H9 (cell line): Measurements from ENCODE around the gene TUG1. TPM values are rescaled to one million over a fixed set of nuclear protein-coding genes. Genes with fewer than 3 reads are reported as not detected.
A peak's percentile ranks its signal among the peaks of the same experiment; 100 is the strongest.

ENCODE experiments used
- DNase-seq: peaks from one replicate; pipeline ENCODE4 v3.0.0-alpha.2; 2017
- H2AFZ ChIP-seq: one replicate; pipeline ENCODE4 v1.6.1; 2013; ENCODE audit warnings: mild to moderate bottlenecking, low read length, control low read depth, moderate library complexity
- H2AK5ac ChIP-seq: 2 replicates; pipeline ENCODE4 v1.6.1; 2013; ENCODE audit warnings: low read length, control low read depth, mixed read lengths; ENCODE audit not compliant: insufficient read length
- H2BK120ac ChIP-seq: one replicate; pipeline ENCODE4 v1.6.1; 2013; ENCODE audit warnings: low read depth, mild to moderate bottlenecking, low read length, control low read depth, inconsistent platforms; ENCODE audit not compliant: poor library complexity, severe bottlenecking
- H2BK12ac ChIP-seq: 2 replicates; pipeline ENCODE4 v1.6.1; 2013; ENCODE audit warnings: low read length, control low read depth, mixed read lengths, low read depth; ENCODE audit not compliant: insufficient read length
- H2BK15ac ChIP-seq: 2 replicates; pipeline ENCODE4 v1.6.1; 2013; ENCODE audit warnings: low read depth, low read length, control low read depth
- H2BK20ac ChIP-seq: one replicate; pipeline ENCODE4 v1.6.1; 2013; ENCODE audit warnings: low read depth, mild to moderate bottlenecking, low read length, control low read depth, inconsistent platforms; ENCODE audit not compliant: poor library complexity, severe bottlenecking
- H2BK5ac ChIP-seq: 2 replicates; pipeline ENCODE4 v1.6.1; 2013; ENCODE audit warnings: low read length, control low read depth, mixed read lengths; ENCODE audit not compliant: insufficient read length
- H3K14ac ChIP-seq: 2 replicates; pipeline ENCODE4 v1.6.1; 2013; ENCODE audit warnings: low read length, control low read depth; ENCODE audit not compliant: insufficient read depth
- H3K18ac ChIP-seq: 2 replicates; pipeline ENCODE4 v1.6.1; 2013; ENCODE audit warnings: low read depth, mild to moderate bottlenecking, mixed read lengths, low read length, control low read depth; ENCODE audit not compliant: insufficient read length
- H3K23ac ChIP-seq: 2 replicates; pipeline ENCODE4 v1.6.1; 2013; ENCODE audit warnings: low read length, control low read depth, mixed read lengths, low read depth; ENCODE audit not compliant: insufficient read length
- H3K23me2 ChIP-seq: 2 replicates; pipeline ENCODE4 v1.6.1; 2013; ENCODE audit warnings: low read depth, mild to moderate bottlenecking, mixed read lengths, low read length, control low read depth; ENCODE audit not compliant: insufficient read length, poor library complexity, severe bottlenecking
- H3K27ac ChIP-seq: 2 replicates; pipeline ENCODE4 v1.5.1; 2013; ENCODE audit warnings: low read length, control low read depth, mixed read lengths, low read depth; ENCODE audit not compliant: insufficient read length
- H3K27me3 ChIP-seq: 2 replicates; pipeline ENCODE4 v1.6.1; 2013; ENCODE audit warnings: low read length, control low read depth, inconsistent platforms; ENCODE audit not compliant: insufficient read depth
- H3K4ac ChIP-seq: 2 replicates; pipeline ENCODE4 v1.6.1; 2013; ENCODE audit warnings: low read depth, mild to moderate bottlenecking, control low read depth, inconsistent platforms, low read length, moderate library complexity
- H3K4me1 ChIP-seq: 2 replicates; pipeline ENCODE4 v1.6.1; 2013; ENCODE audit warnings: low read length, control low read depth, inconsistent platforms; ENCODE audit not compliant: insufficient read depth
- H3K4me2 ChIP-seq: 2 replicates; pipeline ENCODE4 v1.6.1; 2013; ENCODE audit warnings: low read length, control low read depth, mixed read lengths; ENCODE audit not compliant: insufficient read length, insufficient read depth
- H3K56ac ChIP-seq: 2 replicates; pipeline ENCODE4 v1.6.1; 2013; ENCODE audit warnings: low read depth, mild to moderate bottlenecking, mixed read lengths, low read length, control low read depth; ENCODE audit not compliant: insufficient read length
- H3K79me1 ChIP-seq: 2 replicates; pipeline ENCODE4 v1.6.1; 2013; ENCODE audit warnings: low read depth, mild to moderate bottlenecking, moderate library complexity, low read length, control low read depth, inconsistent platforms; ENCODE audit not compliant: insufficient read depth, poor library complexity, severe bottlenecking
- H3K79me2 ChIP-seq: 2 replicates; pipeline ENCODE4 v1.6.1; 2013; ENCODE audit warnings: low read length, control low read depth, inconsistent platforms; ENCODE audit not compliant: insufficient read depth
- H3K9ac ChIP-seq: 2 replicates; pipeline ENCODE4 v1.6.1; 2013; ENCODE audit warnings: low read length, control low read depth, mixed read lengths; ENCODE audit not compliant: insufficient read length; ENCODE audit errors: extremely low read depth
- H3K9me3 ChIP-seq: one replicate; pipeline ENCODE4 v1.6.1; 2013; ENCODE audit warnings: low read depth, low read length, inconsistent platforms; ENCODE audit not compliant: control insufficient read depth
- H3T11ph ChIP-seq: one replicate; pipeline ENCODE4 v1.6.1; 2013; ENCODE audit warnings: mild to moderate bottlenecking, low read length, control low read depth, inconsistent platforms
- H4K20me1 ChIP-seq: one replicate; pipeline ENCODE4 v1.6.1; 2013; ENCODE audit not compliant: control insufficient read depth, insufficient read length, insufficient read depth
- H4K5ac ChIP-seq: 2 replicates; pipeline ENCODE4 v1.6.1; 2013; ENCODE audit warnings: low read depth, mild to moderate bottlenecking, mixed read lengths, low read length, control low read depth; ENCODE audit not compliant: insufficient read length
- H4K8ac ChIP-seq: replicated peaks from 2 replicates; pipeline ENCODE4 v1.6.1; 2013; ENCODE audit warnings: low read length, control low read depth, mixed read lengths, low read depth; ENCODE audit not compliant: insufficient read length
- H4K91ac ChIP-seq: 2 replicates; pipeline ENCODE4 v1.6.1; 2013; ENCODE audit warnings: low read depth, mild to moderate bottlenecking, moderate library complexity, mixed read lengths, low read length, control low read depth; ENCODE audit not compliant: insufficient read length
- H3K27ac Mint-ChIP-seq, 3 experiments: 2 replicates in 2 of 3; 3 replicates in 1 of 3; pipeline ENCODE4 v1.8.0; 2020 to 2021; ENCODE audit warnings: mixed read lengths in 3 of 3, mild to moderate bottlenecking in 1 of 3, moderate library complexity in 1 of 3
- H3K27me3 Mint-ChIP-seq: 2 replicates; pipeline ENCODE4 v1.8.0; 2021; ENCODE audit warnings: low read depth, mild to moderate bottlenecking, moderate library complexity, mixed read lengths
- H3K36me3 Mint-ChIP-seq, 3 experiments: 2 replicates in 2 of 3; 3 replicates in 1 of 3; pipeline ENCODE4 v1.8.0; 2020 to 2021; ENCODE audit warnings: low read depth in 3 of 3, mixed read lengths in 3 of 3; ENCODE audit not compliant: insufficient read depth in 1 of 3
- H3K4me1 Mint-ChIP-seq, 2 experiments: 2 replicates each; pipeline ENCODE4 v1.8.0; 2020; ENCODE audit warnings: mixed read lengths in 2 of 2
- H3K4me3 Mint-ChIP-seq, 2 experiments: 2 replicates in 1 of 2; 3 replicates in 1 of 2; pipeline ENCODE4 v1.8.0; 2020 to 2021; ENCODE audit warnings: mild to moderate bottlenecking in 2 of 2, mixed read lengths in 2 of 2, moderate library complexity in 1 of 2
- H3K9me3 Mint-ChIP-seq, 2 experiments: 2 replicates in 1 of 2; 3 replicates in 1 of 2; pipeline ENCODE4 v1.8.0; 2020; ENCODE audit warnings: mild to moderate bottlenecking in 2 of 2, mixed read lengths in 2 of 2, moderate library complexity in 1 of 2
- WGBS: extraction: QIAGEN DNeasy Blood & Tissue Kit; methylation state at CpG from one replicate; pipeline ENCODE4 v1.1.7; 2013; ENCODE audit warnings: missing lambda C conversion rate, low lambda C conversion rate, mixed read lengths; ENCODE audit not compliant: insufficient read length; ENCODE audit errors: extremely low coverage; 5-methylcytosine and 5-hydroxymethylcytosine counted together
- total RNA-seq: library from RNA; stranded (reverse); gene quantifications from 2 replicates; pipeline ENCODE4 v1.2.1, GENCODE V29; 2021
- TF ChIP-seq, protein P1 (sequence below): fragments of 200-600 bp; sonication (generic); conservative IDR thresholded peaks from 3 replicates; pipeline ENCODE4 v1.8.0; 2021; ENCODE audit warnings: antibody characterized with exemption, mild to moderate bottlenecking

The TUG1 gene
- total RNA-seq, 1 experiment from 2014 or later = 99.6 TPM

DNA sequence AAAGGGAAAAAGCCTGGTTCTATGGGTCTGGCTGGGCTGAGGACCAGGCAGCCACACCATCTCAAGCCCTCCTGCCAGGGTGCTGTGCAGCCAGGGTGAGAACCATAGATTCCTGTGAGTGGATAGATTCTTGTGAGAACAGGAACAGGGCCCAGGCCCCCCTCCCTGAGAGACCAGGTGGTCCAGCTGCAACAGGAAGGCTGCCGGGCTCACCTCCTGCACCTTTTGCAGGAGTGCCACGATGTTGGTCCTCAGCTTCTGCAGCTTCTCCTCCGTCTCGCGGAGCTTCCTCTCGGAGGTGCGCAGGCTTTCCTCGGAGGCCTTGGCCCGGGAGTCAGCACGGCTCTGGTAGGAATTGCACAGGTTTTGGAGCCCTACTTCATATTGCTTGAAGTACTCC is 41.3 kb upstream of the TUG1 start:
- Histone ChIP-seq H3K56ac (no peak overlapping the region), H3K4ac (no peak overlapping the region), H3K18ac (no peak overlapping the region), H3K14ac (no peak overlapping the region), H3K4me2 (no peak overlapping the region), H2AFZ (no peak overlapping the region), H4K5ac (no peak overlapping the region), H3K23ac (no peak overlapping the region), H2BK20ac (no peak overlapping the region), H3K79me2 (no peaks in the 10 kb centered on the region), H3K27ac (no peak overlapping the region), H3K9ac (no peak overlapping the region), H2BK15ac (no peak overlapping the region), H3K27me3 (no peaks in the 10 kb centered on the region), H4K8ac (no peak overlapping the region), H3K4me1 (no peaks in the 10 kb centered on the region), H3K9me3 (no peaks in the 10 kb centered on the region), H2AK5ac (no peak overlapping the region), H3K23me2 (no peaks in the 10 kb centered on the region), H3K79me1 (no peaks in the 10 kb centered on the region), H4K20me1 (peaks cover 2% of the 10 kb centered on the region), H3T11ph (no peak overlapping the region), H2BK120ac (no peak overlapping the region), H4K91ac (no peak overlapping the region), H2BK5ac (no peak overlapping the region), H2BK12ac (no peak overlapping the region)
- DNase-seq = peak; percentile 15
- TF ChIP-seq, protein P1, sequence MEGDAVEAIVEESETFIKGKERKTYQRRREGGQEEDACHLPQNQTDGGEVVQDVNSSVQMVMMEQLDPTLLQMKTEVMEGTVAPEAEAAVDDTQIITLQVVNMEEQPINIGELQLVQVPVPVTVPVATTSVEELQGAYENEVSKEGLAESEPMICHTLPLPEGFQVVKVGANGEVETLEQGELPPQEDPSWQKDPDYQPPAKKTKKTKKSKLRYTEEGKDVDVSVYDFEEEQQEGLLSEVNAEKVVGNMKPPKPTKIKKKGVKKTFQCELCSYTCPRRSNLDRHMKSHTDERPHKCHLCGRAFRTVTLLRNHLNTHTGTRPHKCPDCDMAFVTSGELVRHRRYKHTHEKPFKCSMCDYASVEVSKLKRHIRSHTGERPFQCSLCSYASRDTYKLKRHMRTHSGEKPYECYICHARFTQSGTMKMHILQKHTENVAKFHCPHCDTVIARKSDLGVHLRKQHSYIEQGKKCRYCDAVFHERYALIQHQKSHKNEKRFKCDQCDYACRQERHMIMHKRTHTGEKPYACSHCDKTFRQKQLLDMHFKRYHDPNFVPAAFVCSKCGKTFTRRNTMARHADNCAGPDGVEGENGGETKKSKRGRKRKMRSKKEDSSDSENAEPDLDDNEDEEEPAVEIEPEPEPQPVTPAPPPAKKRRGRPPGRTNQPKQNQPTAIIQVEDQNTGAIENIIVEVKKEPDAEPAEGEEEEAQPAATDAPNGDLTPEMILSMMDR = no peak
- WGBS = no CpG with 5 or more reads among the region's 10 CpGs
- H3K27ac Mint-ChIP-seq = no peak overlapping the region
- no peaks in the 10 kb centered on the region for H3K4me1 Mint-ChIP-seq
- H3K4me3 Mint-ChIP-seq = no peak overlapping the region
- peaks cover 59 to 77% (median 77%) of the 10 kb centered on the region in 3 experiments for H3K36me3 Mint-ChIP-seq
- no peaks in the 10 kb centered on the region; a peak in 1 of 5 replicates for H3K9me3 Mint-ChIP-seq
- no peaks in the 10 kb centered on the region; the same call in 1 of the 2 replicates for H3K27me3 Mint-ChIP-seq
